Stomach smooth muscle (tissue), 2 donors: ENCODE results near the gene CPLX3.

Experiments used
- H3K27ac ChIP-seq: one replicate; pipeline ENCODE4 v1.7.0; 2013; ENCODE audit warnings: mild to moderate bottlenecking, low read length, inconsistent platforms
- H3K27me3 ChIP-seq, 2 donors: one replicate each; pipeline ENCODE4 v1.7.0; 2013; ENCODE audit warnings: low read length in 2 of 2; ENCODE audit not compliant: insufficient read depth in 2 of 2, control insufficient read depth in 1 of 2
- H3K36me3 ChIP-seq, 2 donors: one replicate each; pipeline ENCODE4 v1.7.0; 2013; ENCODE audit warnings: low read length in 2 of 2; ENCODE audit not compliant: control insufficient read depth in 2 of 2, insufficient read depth in 2 of 2
- H3K4me1 ChIP-seq: one replicate; pipeline ENCODE4 v1.7.0; 2013; ENCODE audit warnings: low read length; ENCODE audit not compliant: control insufficient read depth, insufficient read depth
- H3K4me3 ChIP-seq, 2 donors: one replicate each; pipeline ENCODE4 v1.7.0; 2013; ENCODE audit warnings: low read length in 2 of 2
- H3K9ac ChIP-seq, 2 donors: one replicate each; pipeline ENCODE4 v1.7.0; 2013; ENCODE audit warnings: low read length in 2 of 2, mild to moderate bottlenecking in 1 of 2
- H3K9me3 ChIP-seq, 2 donors: one replicate each; pipeline ENCODE4 v1.7.0; 2013; ENCODE audit warnings: low read length in 2 of 2; ENCODE audit not compliant: control insufficient read depth in 2 of 2
- donor health status: healthy.
- donor health status: Pancreatic carcinoma.

The CPLX3 gene

GRCh38 chr15:74795966-74796625, 30.3 kb upstream of the CPLX3 start:
- H3K36me3 ChIP-seq: peaks cover 8 to 10% of the 10 kb centered on the region in 2 donors
- H3K9ac ChIP-seq: no peak overlapping the region
- H3K4me3 ChIP-seq: no peak overlapping the region
- H3K27ac ChIP-seq: no peak overlapping the region
- H3K4me1 ChIP-seq: peaks cover 12% of the 10 kb centered on the region
- H3K9me3 ChIP-seq: no peaks in the 10 kb centered on the region
- H3K27me3 ChIP-seq: no peaks in the 10 kb centered on the region

- H3K27ac ChIP-seq: no peak overlapping the region
- no peaks in the 10 kb centered on the region for H3K9me3 ChIP-seq
- no peaks in the 10 kb centered on the region for H3K27me3 ChIP-seq
- H3K4me3 ChIP-seq: no peak overlapping the region
- peaks cover 15 to 17% of the 10 kb centered on the region in 2 donors for H3K36me3 ChIP-seq
- no peak overlapping the region for H3K9ac ChIP-seq
- peaks cover 5% of the 10 kb centered on the region for H3K4me1 ChIP-seq
These were observed 27.8 kb upstream of the CPLX3 start for GRCh38 chr15:74798388-74799254.

- H3K9ac ChIP-seq: no peak overlapping the region
- H3K36me3 ChIP-seq: peaks cover 15 to 22% of the 10 kb centered on the region in 2 donors
- no peak overlapping the region for H3K4me3 ChIP-seq
- H3K27ac ChIP-seq: no peak overlapping the region
- no peaks in the 10 kb centered on the region for H3K9me3 ChIP-seq
- H3K4me1 ChIP-seq: peaks cover 5% of the 10 kb centered on the region
- no peaks in the 10 kb centered on the region for H3K27me3 ChIP-seq
These were observed 27.1 kb upstream of the CPLX3 start for GRCh38 chr15:74799255-74799855.

- Histone ChIP-seq H3K27me3 (no peaks in the 10 kb centered on the region), H3K9me3 (no peaks in the 10 kb centered on the region), H3K27ac (no peak overlapping the region), H3K4me3 (no peak overlapping the region), H3K4me1 (peaks cover 5% of the 10 kb centered on the region), H3K9ac (no peak overlapping the region), H3K36me3 (peaks cover 15 to 22% of the 10 kb centered on the region in 2 donors)
These were observed 26.4 kb upstream of the CPLX3 start for GRCh38 chr15:74799856-74800558.

- Histone ChIP-seq H3K4me1 (peaks cover 5% of the 10 kb centered on the region), H3K36me3 (peaks cover 15 to 22% of the 10 kb centered on the region in 2 donors)
These were observed 25.8 kb upstream of the CPLX3 start for GRCh38 chr15:74800559-74801094.

GRCh38 chr15:74801311-74801997, 25.0 kb upstream of the CPLX3 start:
- peaks cover 15 to 22% of the 10 kb centered on the region in 2 donors for H3K36me3 ChIP-seq
- H3K4me1 ChIP-seq: peaks cover 5% of the 10 kb centered on the region
- H3K27me3 ChIP-seq: no peaks in the 10 kb centered on the region
- H3K9me3 ChIP-seq: no peaks in the 10 kb centered on the region
- H3K9ac ChIP-seq: no peak overlapping the region
- H3K27ac ChIP-seq: no peak overlapping the region
- H3K4me3 ChIP-seq: no peak overlapping the region

More at GRCh38 chr15:74800559-74801094, 25.8 kb upstream of the CPLX3 start:
- Histone ChIP-seq H3K9ac (no peak overlapping the region), H3K27ac (no peak overlapping the region), H3K9me3 (no peaks in the 10 kb centered on the region), H3K27me3 (no peaks in the 10 kb centered on the region), H3K4me3 (no peak overlapping the region)

- Histone ChIP-seq H3K9me3 (no peaks in the 10 kb centered on the region), H3K9ac (no peak overlapping the region), H3K27me3 (no peaks in the 10 kb centered on the region), H3K4me1 (peaks cover 5% of the 10 kb centered on the region), H3K27ac (no peak overlapping the region), H3K36me3 (peaks cover 15 to 22% of the 10 kb centered on the region in 2 donors), H3K4me3 (no peak overlapping the region)
These were observed 24.1 kb upstream of the CPLX3 start for GRCh38 chr15:74802290-74802689.

GRCh38 chr15:74802862-74803447, 23.5 kb upstream of the CPLX3 start:
- no peaks in the 10 kb centered on the region for H3K27me3 ChIP-seq
- H3K27ac ChIP-seq: no peak overlapping the region
- H3K4me1 ChIP-seq: peaks cover 5% of the 10 kb centered on the region
- H3K4me3 ChIP-seq: no peak overlapping the region
- H3K36me3 ChIP-seq: peaks cover 15 to 22% of the 10 kb centered on the region in 2 donors
- H3K9me3 ChIP-seq: no peaks in the 10 kb centered on the region
- no peak overlapping the region for H3K9ac ChIP-seq

- Histone ChIP-seq H3K36me3 (peaks cover 5 to 15% of the 10 kb centered on the region in 2 donors), H3K27ac (no peak overlapping the region), H3K9ac (peak overlapping the region in 1 of 2 donors; percentile 21), H3K27me3 (no peaks in the 10 kb centered on the region), H3K4me3 (no peak overlapping the region), H3K4me1 (peaks cover 2% of the 10 kb centered on the region), H3K9me3 (no peaks in the 10 kb centered on the region)
These were observed 21.5 kb upstream of the CPLX3 start for GRCh38 chr15:74804935-74805334.
